WI38 (cell line): ENCODE measurements around the gene HTR3B.
A peak's percentile ranks its signal among the peaks of the same experiment; 100 is the strongest.

Experiments used
- H3K4me3 ChIP-seq: 2 replicates; pipeline ENCODE4 v1.5.1; 2011; ENCODE audit warnings: low read depth, mild to moderate bottlenecking, control low read depth, low read length
- CTCF ChIP-seq: IDR thresholded peaks from 2 replicates; pipeline ENCODE4 v1.5.1; 2012; ENCODE audit warnings: low read depth, mild to moderate bottlenecking, control low read depth, low read length

The HTR3B gene

DNA sequence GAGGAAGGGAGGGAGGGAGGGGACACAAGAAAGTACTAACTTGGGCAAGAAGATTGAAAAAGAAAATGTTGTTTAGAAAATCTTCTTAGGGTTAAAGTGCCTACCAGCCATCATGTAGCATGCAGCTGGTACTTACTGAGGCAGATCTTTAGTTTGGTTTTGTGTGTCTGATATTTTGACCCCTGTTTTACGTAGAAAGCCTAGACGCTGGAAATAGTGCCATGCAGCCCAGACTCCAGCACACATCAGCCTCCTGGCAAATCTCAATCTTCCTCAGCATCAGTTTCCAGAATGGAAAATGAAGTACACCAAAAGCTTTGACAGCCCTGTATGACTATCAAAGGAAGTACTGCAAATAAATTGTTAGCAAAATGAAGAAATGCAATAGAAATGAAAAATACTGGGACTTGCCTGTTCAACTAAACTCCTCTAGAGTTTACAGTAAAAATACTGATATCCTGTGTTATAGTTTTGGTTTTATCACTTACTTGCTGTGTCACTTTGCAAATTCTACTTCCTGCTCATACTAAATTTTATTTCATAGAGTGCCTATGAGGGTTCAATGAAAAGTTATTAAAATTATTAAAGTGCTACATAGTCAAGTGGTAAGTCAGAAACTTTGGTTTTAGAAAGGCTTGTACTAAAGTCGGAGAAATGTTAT, 36.6 kb upstream of the HTR3B start:
- no peak overlapping the region for H3K4me3 ChIP-seq
- no peak for TF ChIP-seq CTCF

DNA sequence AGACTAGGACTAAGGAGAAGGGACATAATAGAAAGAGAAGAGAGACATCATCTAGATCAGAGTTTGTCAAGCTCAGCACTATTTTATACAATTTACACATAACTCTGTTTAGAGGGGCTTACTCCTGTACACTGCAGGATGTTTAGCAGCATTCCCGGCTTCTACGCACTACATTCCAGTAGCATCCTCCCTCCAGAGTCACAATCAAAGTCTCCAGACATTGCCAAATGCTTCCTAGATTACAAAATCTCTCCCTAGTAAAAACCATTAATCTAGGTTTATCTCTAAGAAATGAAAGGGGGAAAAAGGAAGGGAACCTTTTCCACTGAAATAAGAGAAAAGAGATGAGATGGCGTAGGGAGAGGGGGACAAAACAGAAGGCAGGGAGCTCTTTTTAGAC, 33.3 kb upstream of the HTR3B start:
- TF ChIP-seq CTCF = no peak
- no peak overlapping the region for H3K4me3 ChIP-seq

- no peak overlapping the region for H3K4me3 ChIP-seq
- TF ChIP-seq CTCF = no peak
These were observed 31.4 kb upstream of the HTR3B start for GRCh38 chr11:113873236-113873626.

GRCh38 chr11:113874096-113874495, 30.5 kb upstream of the HTR3B start:
- TF ChIP-seq CTCF = no peak
- H3K4me3 ChIP-seq = peak overlapping the region; percentile 79

- TF ChIP-seq CTCF = no peak
These were observed 29.9 kb upstream of the HTR3B start for GRCh38 chr11:113874581-113875233.

GRCh38 chr11:113875234-113876073, 29.1 kb upstream of the HTR3B start, which contains the start of gene USP28:
USP28 (minus strand) TSS chr11:113875572; CDS start chr11:113875501, 71 bp downstream.
- peak within 1 kb of the TSS; percentile 79 for H3K4me3 ChIP-seq
- TF ChIP-seq CTCF = no peak

More at GRCh38 chr11:113874581-113875233, 29.9 kb upstream of the HTR3B start:
- peak overlapping the region; percentile 79 for H3K4me3 ChIP-seq
